IgD-negative memory B cell (primary cell): ENCODE data around the gene QRICH1. TPM values are rescaled to one million over a fixed set of nuclear protein-coding genes. Genes with fewer than 3 reads are reported as not detected.

Experiments used
- H3K27ac Mint-ChIP-seq, 3 donors: one replicate each; pipeline ENCODE4 v1.8.0; 2020 to 2022; ENCODE audit warnings: mild to moderate bottlenecking in 3 of 3, mixed read lengths in 3 of 3, moderate library complexity in 1 of 3
- H3K27me3 Mint-ChIP-seq: one replicate; pipeline ENCODE4 v1.8.0; 2021; ENCODE audit warnings: mixed read lengths
- H3K36me3 Mint-ChIP-seq: one replicate; pipeline ENCODE4 v1.8.0; 2020; ENCODE audit warnings: mild to moderate bottlenecking, mixed read lengths
- H3K4me1 Mint-ChIP-seq, 3 donors: one replicate each; pipeline ENCODE4 v1.8.0; 2020 to 2022; ENCODE audit warnings: mixed read lengths in 3 of 3, mild to moderate bottlenecking in 1 of 3
- H3K4me3 Mint-ChIP-seq, 4 donors: one replicate each; pipeline ENCODE4 v1.8.0; 2020 to 2022; ENCODE audit warnings: mild to moderate bottlenecking in 4 of 4, mixed read lengths in 4 of 4, moderate library complexity in 3 of 4
- H3K9me3 Mint-ChIP-seq, 3 donors: one replicate each; pipeline ENCODE4 v1.8.0; 2020 to 2021; ENCODE audit warnings: mixed read lengths in 3 of 3, mild to moderate bottlenecking in 1 of 3
- polyA plus RNA-seq: library from polyadenylated mRNA; unstranded; fragments of 300-500 nt; fragmentation: Illumina TruSeq; gene quantifications from one replicate; pipeline ENCODE4 v1.2.3, GENCODE V29; 2021

The QRICH1 gene
- polyA plus RNA-seq, 1 donor from 2014 or later, result 23.6 TPM

DNA sequence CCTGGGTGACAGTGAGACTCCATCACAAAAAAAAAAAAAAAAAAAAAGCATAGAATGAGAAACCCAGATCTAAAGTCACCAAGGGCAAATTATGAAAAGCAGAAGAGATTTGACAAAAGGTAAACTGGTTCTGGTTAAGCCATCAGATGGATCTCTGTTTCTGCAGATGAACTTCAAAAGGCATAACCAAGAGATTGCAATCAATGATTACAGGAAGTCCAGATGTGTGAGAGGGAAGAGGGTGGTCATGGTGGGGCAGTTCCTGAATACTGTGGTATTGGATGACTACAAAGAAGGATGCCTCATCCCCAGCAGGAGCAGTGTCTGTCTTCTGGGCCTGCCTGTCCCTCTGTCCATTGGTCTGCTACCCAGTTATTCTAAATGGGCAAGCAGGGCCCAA is 100.0 kb downstream of the QRICH1 start:
- H3K4me3 Mint-ChIP-seq, result peak overlapping the region in 1 of 4 donors; percentile 16
- peaks cover 2% of the 10 kb centered on the region for H3K36me3 Mint-ChIP-seq
- H3K9me3 Mint-ChIP-seq, result no peaks in the 10 kb centered on the region
- no peaks in the 10 kb centered on the region for H3K27me3 Mint-ChIP-seq
- H3K4me1 Mint-ChIP-seq, result peaks cover 18 to 26% (median 24%) of the 10 kb centered on the region in 3 donors
- peak overlapping the region in 2 of 3 donors; percentile 52 to 71 for H3K27ac Mint-ChIP-seq

DNA sequence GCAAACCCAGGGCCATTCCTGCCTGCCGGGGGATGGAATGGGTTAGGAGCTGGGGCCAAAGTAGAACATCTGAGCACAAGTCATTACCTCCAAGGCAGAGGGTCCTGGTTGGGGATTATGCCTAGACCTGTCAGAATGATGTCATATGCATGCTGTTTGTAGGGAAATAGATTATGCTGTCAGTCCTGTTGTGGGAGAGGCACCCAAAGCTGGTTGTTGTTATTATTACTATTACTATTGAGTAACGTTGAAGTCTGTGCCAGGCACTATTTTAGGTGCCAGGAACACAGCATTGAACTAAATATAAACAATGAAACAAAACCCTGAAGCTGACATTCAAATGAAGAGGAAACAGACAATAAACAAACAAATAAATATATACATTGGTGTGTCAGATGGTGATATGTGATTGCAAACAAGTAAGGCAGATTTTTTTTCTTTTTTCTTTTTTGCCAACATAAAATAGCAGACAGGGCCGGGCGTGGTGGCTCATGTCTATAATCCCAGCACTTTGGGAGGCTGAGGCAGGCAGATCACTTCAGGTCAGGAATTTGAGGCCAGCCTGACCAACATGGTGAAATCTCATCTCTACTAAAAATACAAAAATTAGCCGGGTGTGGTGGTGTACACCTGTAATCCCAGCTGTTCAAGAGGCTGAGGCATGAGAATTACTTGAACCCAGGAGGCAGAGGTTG is 101.9 kb downstream of the QRICH1 start:
- H3K27ac Mint-ChIP-seq, result peak overlapping the region; percentile 50 to 91 (median 81)
- H3K27me3 Mint-ChIP-seq, result no peaks in the 10 kb centered on the region
- H3K4me1 Mint-ChIP-seq, result peaks cover 21 to 30% (median 30%) of the 10 kb centered on the region in 3 donors
- peak overlapping the region; percentile 31 to 99 (median 64) for H3K4me3 Mint-ChIP-seq
- H3K36me3 Mint-ChIP-seq, result peaks cover 3% of the 10 kb centered on the region
- H3K9me3 Mint-ChIP-seq, result no peaks in the 10 kb centered on the region

DNA sequence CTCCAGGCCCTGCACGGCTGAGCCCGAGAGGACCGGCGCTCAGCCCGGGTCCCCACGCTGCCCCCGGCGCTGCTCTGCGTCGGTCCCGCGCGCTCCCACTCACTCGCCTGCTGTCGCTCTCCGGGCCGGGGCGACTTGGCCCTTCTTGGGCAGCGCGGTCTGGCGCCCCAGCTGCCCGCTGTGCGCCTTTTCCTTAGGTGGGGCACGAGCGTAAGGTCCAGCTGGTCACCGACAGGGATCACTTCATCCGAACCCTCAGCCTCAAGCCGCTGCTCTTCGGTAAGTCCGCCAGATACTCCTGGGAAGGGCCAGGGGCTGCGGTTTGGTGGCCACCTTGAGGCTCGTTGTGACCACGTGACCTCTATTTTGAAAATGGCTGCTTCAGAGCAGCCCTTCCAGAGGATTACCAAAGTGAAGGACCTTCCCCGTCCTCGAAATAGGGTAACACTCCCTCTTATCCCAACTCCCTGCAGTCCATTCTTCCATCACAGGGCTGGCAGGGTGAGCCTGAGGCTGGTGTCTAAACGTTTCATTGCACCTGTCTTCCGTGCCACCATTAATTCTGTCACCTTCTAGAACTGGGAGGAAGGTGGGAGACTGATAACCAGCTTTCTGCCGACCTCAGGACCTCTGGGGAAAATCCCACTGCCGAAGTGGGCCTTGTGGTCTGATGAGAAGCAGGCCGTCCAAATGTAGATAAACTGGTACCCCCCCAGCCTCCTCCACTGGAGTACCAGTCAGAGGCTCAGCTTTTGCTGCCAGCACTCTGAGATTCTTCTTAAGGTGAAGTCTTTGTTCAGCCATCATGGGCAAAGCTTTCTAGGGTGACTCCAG is 103.0 kb downstream of the QRICH1 start:
- peaks cover 3% of the 10 kb centered on the region for H3K36me3 Mint-ChIP-seq
- H3K27me3 Mint-ChIP-seq, result no peaks in the 10 kb centered on the region
- no peaks in the 10 kb centered on the region for H3K9me3 Mint-ChIP-seq
- peak overlapping the region; percentile 90 to 99 (median 96) for H3K4me3 Mint-ChIP-seq
- peak overlapping the region; percentile 67 to 92 (median 91) for H3K27ac Mint-ChIP-seq
- peaks cover 21 to 30% (median 30%) of the 10 kb centered on the region in 3 donors for H3K4me1 Mint-ChIP-seq

DNA sequence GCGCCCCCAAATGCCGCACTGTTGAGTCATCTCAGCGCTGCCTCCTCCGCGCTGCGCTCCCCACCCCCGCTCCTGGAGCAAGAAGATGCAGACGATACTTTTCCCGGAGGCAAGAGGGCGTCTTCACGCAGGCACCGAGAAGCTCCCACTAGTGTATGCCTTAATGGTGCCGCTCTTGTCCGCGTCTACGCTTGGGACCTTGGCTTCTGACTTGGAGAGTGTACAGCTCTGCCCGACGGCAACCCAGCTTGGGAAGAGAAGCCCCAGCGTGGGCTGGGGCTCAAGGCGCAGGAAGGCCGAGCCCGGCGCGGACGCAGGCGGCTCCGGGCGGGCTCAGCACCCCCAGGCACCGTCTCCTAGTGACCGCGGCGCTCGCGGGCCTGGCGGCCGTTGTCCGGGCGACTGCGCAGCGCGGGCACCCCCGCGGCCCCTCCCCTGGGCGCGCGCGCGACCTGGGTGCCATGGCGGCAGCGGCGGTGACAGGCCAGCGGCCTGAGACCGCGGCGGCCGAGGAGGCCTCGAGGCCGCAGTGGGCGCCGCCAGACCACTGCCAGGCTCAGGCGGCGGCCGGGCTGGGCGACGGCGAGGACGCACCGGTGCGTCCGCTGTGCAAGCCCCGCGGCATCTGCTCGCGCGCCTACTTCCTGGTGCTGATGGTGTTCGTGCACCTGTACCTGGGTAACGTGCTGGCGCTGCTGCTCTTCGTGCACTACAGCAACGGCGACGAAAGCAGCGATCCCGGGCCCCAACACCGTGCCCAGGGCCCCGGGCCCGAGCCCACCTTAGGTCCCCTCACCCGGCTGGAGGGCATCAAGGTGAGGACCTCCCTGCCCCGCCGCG is 103.9 kb downstream of the QRICH1 start, which contains the start of gene P4HTM:
Gene P4HTM, plus strand, starts transcription at position 446 of the 840 bp plus-strand sequence. Its CDS starts 16 bp downstream, at position 462.
- Mint-ChIP-seq H3K27ac (peak within 1 kb of the TSS; percentile 67 to 92 (median 91)), H3K4me3 (peak within 1 kb of the TSS; percentile 90 to 99 (median 96)), H3K4me1 (peaks cover 21 to 30% (median 30%) of the 10 kb centered on the region in 3 donors), H3K36me3 (peaks cover 3% of the 10 kb centered on the region), H3K9me3 (no peaks in the 10 kb centered on the region), H3K27me3 (no peaks in the 10 kb centered on the region)

DNA sequence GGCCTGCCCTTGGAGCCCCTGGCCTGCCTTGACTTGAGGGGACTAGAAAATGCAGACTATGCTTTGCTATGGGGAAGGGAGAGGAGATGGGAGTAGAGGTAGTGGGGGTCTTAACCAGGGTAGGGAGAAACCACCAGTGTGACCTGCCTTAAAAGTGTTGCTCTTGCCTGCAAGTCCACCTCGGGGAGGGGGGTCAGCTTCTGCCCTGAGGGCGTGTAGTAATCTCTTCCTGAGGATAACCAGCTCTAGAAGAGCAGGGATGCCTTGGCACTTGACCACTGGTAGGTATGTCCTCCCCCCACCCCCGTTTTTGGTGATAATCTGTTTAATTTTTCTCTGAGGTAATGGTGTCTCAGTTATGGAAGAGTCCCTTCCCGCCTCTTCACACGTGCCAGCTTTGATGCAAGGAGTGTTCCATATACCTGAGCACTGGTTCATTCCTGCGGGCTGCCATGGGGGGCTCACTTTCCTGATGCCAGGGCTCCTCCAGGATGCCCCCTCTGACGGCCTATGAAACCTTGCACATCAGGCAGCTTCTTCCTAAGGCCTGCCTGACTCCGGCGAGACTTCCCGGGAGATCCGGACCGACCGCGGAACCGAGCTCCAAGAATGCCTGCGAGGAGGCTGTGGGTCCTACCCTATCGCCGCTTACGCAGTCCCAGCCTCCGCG is 104.6 kb downstream of the QRICH1 start:
- Mint-ChIP-seq H3K9me3 (no peaks in the 10 kb centered on the region), H3K27ac (peak overlapping the region; percentile 67 to 89 (median 75)), H3K4me3 (peak overlapping the region; percentile 89 to 99 (median 96)), H3K27me3 (no peaks in the 10 kb centered on the region), H3K36me3 (peaks cover 3% of the 10 kb centered on the region), H3K4me1 (peaks cover 21 to 30% (median 30%) of the 10 kb centered on the region in 3 donors)

DNA sequence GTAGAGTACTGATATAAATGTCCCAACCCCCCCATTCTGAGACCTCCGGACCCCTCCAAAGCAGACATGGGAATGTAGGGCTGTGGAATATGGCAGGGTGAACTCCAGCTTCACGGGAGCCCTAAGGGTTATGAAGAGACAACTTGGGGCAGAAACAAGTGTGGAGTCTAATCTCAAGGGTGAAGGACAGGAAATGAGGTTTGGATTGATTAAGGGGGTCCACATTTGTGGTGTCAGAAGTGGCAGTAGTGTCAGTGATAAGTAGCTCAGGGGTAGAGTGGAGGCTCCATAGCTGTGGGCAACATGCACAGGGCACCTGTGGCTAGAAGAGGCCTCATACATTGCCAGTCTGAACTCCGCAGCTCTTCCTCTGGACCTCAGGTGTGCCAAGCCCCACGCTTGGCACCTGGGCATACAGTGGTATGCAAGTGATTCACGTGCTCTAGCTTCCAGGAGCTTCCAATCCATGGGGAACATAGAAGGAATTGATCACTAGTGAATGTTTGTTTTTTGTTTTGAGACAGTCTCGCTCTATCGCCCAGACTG is 108.0 kb downstream of the QRICH1 start:
- H3K4me1 Mint-ChIP-seq, result peaks cover 11 to 19% (median 13%) of the 10 kb centered on the region in 3 donors
- H3K27ac Mint-ChIP-seq, result no peak overlapping the region
- peak overlapping the region in 1 of 4 donors; percentile 6 for H3K4me3 Mint-ChIP-seq
- H3K27me3 Mint-ChIP-seq, result no peaks in the 10 kb centered on the region
- no peaks in the 10 kb centered on the region for H3K9me3 Mint-ChIP-seq
- H3K36me3 Mint-ChIP-seq, result peaks cover 1% of the 10 kb centered on the region

DNA sequence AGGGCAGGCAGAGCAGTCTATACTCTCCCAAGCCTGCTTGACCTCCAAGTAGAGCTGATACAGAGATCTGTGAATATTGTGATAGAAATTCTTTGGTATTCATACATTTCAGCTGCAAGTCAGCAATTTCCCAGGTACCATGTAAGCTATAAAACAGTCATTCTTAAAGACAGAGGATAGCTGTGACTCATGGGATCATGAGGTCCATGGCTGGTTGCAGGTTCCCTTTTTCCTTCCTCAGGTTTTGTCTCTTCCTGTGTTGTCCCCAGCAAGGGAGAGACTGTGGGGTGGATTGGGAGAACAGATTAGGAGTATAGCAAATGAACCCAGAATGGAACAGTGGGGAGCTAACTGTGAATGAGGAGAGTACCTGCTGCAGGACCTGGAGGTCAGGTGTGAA is 109.2 kb downstream of the QRICH1 start:
- peaks cover 1% of the 10 kb centered on the region for H3K36me3 Mint-ChIP-seq
- no peaks in the 10 kb centered on the region for H3K9me3 Mint-ChIP-seq
- H3K4me1 Mint-ChIP-seq, result peaks cover 10 to 14% (median 12%) of the 10 kb centered on the region in 3 donors
- H3K27ac Mint-ChIP-seq, result no peak overlapping the region
- H3K4me3 Mint-ChIP-seq, result no peak overlapping the region
- no peaks in the 10 kb centered on the region for H3K27me3 Mint-ChIP-seq

DNA sequence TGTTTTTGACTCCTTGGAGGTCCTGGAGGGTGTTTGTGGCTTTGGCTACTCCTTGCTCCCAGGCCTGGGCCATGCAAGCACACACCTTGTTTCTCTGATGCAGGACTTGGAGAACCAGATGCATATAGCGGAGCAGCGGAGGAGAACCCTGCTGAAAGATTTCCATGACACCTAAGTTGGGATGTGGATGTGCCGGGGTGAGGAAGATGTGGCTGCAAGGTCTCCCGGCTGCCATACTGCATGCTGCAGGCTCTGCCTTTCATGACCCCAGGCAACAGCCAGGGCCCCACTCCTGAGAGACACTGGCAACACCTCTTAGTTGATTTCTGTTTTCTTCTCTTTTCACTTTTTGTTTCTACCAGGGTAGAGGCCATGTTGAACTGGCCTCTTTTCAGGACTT is 110.8 kb downstream of the QRICH1 start:
- Mint-ChIP-seq H3K36me3 (peaks cover 1% of the 10 kb centered on the region), H3K27ac (peak overlapping the region in 2 of 3 donors; percentile 15 to 46), H3K4me3 (no peak overlapping the region), H3K4me1 (peaks cover 3 to 5% (median 4%) of the 10 kb centered on the region in 3 donors), H3K9me3 (no peaks in the 10 kb centered on the region), H3K27me3 (no peaks in the 10 kb centered on the region)

DNA sequence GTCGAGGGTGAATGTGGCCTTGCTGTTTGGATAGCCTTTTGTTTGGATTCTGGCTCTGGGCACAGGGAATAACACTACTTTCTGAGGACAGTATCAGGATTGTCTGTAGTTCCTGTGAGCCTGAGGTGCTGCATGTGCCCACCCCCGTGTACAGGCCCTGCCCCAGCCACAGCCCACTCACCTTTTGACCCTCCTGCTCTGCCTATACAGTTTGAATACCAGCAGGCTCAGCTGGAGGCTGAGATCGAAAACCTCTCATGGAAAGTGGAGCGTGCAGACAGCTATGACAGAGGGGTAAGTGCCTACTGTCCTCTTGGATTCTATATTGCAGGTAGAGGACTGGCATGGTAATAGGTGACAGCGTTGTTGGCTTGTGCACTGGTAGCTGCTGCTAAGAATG is 111.2 kb downstream of the QRICH1 start:
- H3K36me3 Mint-ChIP-seq, result no peaks in the 10 kb centered on the region
- no peaks in the 10 kb centered on the region for H3K9me3 Mint-ChIP-seq
- peak overlapping the region in 1 of 3 donors; percentile 15 for H3K27ac Mint-ChIP-seq
- peaks cover 0 to under 1% (median under 1%) of the 10 kb centered on the region in 3 donors for H3K4me1 Mint-ChIP-seq
- no peaks in the 10 kb centered on the region for H3K27me3 Mint-ChIP-seq
- peak overlapping the region in 1 of 4 donors; percentile 31 for H3K4me3 Mint-ChIP-seq

DNA sequence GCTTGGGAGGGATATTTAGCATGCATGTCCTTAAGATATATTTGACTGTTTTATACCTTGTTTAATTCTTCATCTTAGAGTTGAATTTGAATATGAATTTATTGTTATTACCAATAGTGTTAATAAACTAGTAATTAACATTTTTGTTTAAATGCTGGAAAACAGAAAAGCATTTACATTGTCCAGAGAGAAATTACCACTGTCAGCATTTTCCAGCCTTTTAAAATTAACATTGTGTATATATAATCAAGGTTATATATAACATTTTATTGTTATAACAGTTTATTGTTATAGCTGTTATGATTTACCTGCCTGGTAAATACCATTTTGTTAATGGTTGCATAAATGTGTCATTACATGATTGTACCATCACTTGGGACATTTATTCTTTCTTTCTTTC is 111.9 kb downstream of the QRICH1 start:
- Mint-ChIP-seq H3K4me1 (no peaks in the 10 kb centered on the region), H3K27ac (no peak overlapping the region), H3K9me3 (no peaks in the 10 kb centered on the region), H3K4me3 (no peak overlapping the region), H3K36me3 (no peaks in the 10 kb centered on the region), H3K27me3 (no peaks in the 10 kb centered on the region)

DNA sequence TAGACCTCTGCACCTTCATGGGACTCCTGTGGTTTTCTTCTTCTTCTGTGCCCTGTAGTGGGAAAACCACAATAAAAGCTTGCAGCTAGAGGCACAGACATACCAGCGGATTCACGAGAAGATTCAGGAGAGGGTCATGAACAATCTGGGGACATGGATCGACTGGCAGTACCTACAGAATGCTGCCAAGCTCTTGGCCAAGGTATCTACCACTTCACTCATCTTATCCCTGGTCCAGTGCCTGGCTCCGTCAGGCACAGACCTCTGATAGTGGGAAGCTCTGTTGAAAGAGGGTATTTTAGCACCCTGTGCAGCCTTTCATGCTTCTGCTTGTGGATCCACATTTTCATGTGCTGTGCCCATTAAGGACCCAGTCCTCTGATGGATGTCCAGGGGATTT is 113.6 kb downstream of the QRICH1 start:
- H3K36me3 Mint-ChIP-seq, result no peaks in the 10 kb centered on the region
- H3K27me3 Mint-ChIP-seq, result no peaks in the 10 kb centered on the region
- H3K4me3 Mint-ChIP-seq, result no peak overlapping the region
- no peak overlapping the region for H3K27ac Mint-ChIP-seq
- no peaks in the 10 kb centered on the region for H3K9me3 Mint-ChIP-seq
- no peaks in the 10 kb centered on the region for H3K4me1 Mint-ChIP-seq
